Activated naive CD4-positive, alpha-beta T cell treated with anti-CD3 and anti-CD28 coated beads, Interleukin-2, amount 10 ng/mL, durations not matched to agents 7 days and 5 days (primary cell): ENCODE data around the gene C5.
"Not testable (repeated sequence)": the region's sequence is repeated elsewhere in the genome, so short reads cannot be mapped to it uniquely, and the experiment has no call there.

ENCODE experiments used
- CTCF ChIA-PET: fragments of 350-600 bp; sonication (Branson Sonifier 250); formaldehyde crosslinking; loops from one replicate; lab custom pipeline; 2021; ENCODE audit warnings: antibody characterized with exemption; lab: Charles Lee
- DNase-seq: peaks from one replicate; pipeline ENCODE4 v3.0.0-alpha.2; 2020
- H3K27ac Mint-ChIP-seq: one replicate; pipeline ENCODE4 v1.8.0; 2021; ENCODE audit warnings: mild to moderate bottlenecking, moderate library complexity, mixed read lengths
- H3K27me3 Mint-ChIP-seq: one replicate; pipeline ENCODE4 v1.8.0; 2021; ENCODE audit warnings: mild to moderate bottlenecking, mixed read lengths
- H3K36me3 Mint-ChIP-seq: one replicate; pipeline ENCODE4 v1.8.0; 2021; ENCODE audit warnings: mixed read lengths
- H3K4me1 Mint-ChIP-seq: one replicate; pipeline ENCODE4 v1.8.0; 2021; ENCODE audit warnings: mixed read lengths
- H3K4me3 Mint-ChIP-seq: one replicate; pipeline ENCODE4 v1.8.0; 2021; ENCODE audit warnings: mild to moderate bottlenecking, moderate library complexity, mixed read lengths
- H3K9me3 Mint-ChIP-seq: one replicate; pipeline ENCODE4 v1.8.0; 2021; ENCODE audit warnings: mixed read lengths

The C5 gene

DNA sequence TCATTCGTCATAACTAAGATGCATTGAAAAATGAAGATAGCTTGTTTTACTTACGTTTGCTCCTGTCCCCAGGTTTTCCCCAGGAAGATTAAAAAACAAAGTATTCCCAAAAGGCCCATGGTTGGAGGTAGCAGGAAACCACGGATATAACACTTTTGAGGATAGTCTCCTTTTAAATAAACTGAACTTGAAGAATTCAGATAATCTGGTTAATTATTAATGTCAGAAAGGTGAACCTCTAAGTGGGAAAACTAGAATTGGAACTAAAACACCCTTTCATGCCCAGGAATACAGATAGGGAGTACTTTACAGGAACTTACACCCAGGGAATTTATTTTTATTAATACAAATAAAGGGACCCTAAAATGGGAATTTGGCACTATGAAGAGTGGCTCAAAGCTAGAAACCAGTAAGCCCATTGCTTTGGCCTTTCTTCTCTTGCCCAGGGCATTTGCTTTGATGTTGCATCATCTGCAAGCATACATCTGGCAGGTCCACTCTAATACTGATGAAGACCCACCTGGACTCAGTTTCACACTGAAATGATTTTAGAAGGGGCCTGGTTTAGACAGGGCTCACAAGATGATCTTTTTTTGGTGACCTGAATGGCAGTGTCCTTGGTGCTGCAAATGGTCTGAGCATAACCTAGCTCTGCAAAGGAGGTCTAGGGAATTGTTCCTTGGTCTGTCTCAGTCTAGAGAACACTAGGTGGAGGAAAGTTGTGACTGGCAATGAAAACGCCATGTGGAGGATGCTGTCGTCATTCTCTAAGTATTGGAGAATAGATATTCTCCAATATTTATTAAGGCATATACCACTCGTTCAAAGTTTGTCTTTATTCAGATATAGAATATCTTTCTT, at the start of gene C5:
Gene C5, minus strand, starts transcription at position 148 of the 861 bp plus-strand sequence. Its CDS starts 29 bp downstream, at position 119.
- no peak within 1 kb of the TSS for H3K4me3 Mint-ChIP-seq
- no peaks in the 10 kb centered on the region for H3K27me3 Mint-ChIP-seq
- no peaks in the 10 kb centered on the region for H3K36me3 Mint-ChIP-seq
- DNase-seq: no peak
- H3K4me1 Mint-ChIP-seq: no peaks in the 10 kb centered on the region
- H3K9me3 Mint-ChIP-seq: no peaks in the 10 kb centered on the region
- H3K27ac Mint-ChIP-seq: no peak within 1 kb of the TSS
- CTCF ChIA-PET: interaction anchor here (0.6 to 1.4 kb wide), 5 partner anchors 10 to 339 kb away, joined by 3 to 7 read pairs (median 3); no protein-coding TSS in a partner anchor

DNA sequence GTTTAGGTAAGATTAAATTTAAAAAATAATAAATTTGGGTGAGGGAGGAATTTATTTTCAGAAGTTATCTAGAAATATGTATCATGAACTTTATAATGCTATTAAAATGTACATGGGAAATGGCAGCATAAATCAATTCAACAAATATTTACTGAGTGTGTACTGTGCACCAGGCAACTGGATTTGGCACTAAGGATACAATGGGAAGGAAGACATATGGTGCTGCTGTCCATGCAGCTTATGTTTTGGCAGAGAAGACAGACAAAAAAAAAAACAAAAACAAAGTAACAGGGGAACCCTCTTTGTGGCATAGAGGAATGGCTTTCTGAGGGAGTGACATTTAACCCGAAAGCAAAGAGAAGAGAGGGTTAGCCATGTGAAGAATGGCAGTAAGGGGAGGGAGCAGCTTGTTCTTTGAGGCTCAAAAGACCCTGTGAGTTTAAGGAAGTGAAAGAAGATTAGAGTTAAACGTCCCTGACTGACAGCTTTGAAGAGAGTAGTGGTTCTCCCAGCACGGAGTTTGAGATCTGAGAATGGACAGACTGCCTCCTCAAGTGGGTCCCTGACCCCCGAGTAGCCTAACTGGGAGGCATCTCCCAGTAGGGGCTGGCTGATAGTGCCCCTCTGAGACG, 48.6 kb upstream of the C5 start:
- Mint-ChIP-seq H3K4me1 (no peaks in the 10 kb centered on the region), H3K27me3 (no peaks in the 10 kb centered on the region), H3K36me3 (peaks cover 80% of the 10 kb centered on the region), H3K27ac (no peak overlapping the region), H3K9me3 (peaks cover 29% of the 10 kb centered on the region), H3K4me3 (no peak overlapping the region)
- CTCF ChIA-PET: interaction anchor here (0.8 kb wide), 1 partner anchor 344 kb away, joined by 3 read pairs; no protein-coding TSS in a partner anchor
- no peak for DNase-seq

DNA sequence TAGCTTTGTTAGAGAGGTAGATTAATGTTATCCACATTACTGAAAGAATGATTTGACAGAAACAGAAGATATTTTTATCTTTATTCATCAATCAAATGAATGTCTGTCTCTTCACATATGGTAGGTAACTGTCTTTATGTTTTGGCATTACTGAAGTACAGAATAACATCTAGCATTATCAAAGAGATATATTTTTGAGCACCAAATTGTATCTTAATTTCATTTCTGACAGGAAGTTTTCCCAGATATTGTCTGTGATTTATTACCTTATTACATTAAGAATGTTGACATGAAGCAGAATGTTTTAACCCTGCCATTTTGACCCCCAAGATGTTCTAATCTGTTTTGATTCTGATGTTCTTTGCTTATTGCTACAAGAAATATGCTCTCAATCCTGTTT, 45.0 kb upstream of the C5 start:
- H3K36me3 Mint-ChIP-seq: peaks cover 71% of the 10 kb centered on the region
- CTCF ChIA-PET: no interaction called here
- no peak overlapping the region for H3K4me3 Mint-ChIP-seq
- H3K27me3 Mint-ChIP-seq: no peaks in the 10 kb centered on the region
- no peak overlapping the region for H3K27ac Mint-ChIP-seq
- DNase-seq: no peak
- H3K9me3 Mint-ChIP-seq: peaks cover 7% of the 10 kb centered on the region
- H3K4me1 Mint-ChIP-seq: no peaks in the 10 kb centered on the region

DNA sequence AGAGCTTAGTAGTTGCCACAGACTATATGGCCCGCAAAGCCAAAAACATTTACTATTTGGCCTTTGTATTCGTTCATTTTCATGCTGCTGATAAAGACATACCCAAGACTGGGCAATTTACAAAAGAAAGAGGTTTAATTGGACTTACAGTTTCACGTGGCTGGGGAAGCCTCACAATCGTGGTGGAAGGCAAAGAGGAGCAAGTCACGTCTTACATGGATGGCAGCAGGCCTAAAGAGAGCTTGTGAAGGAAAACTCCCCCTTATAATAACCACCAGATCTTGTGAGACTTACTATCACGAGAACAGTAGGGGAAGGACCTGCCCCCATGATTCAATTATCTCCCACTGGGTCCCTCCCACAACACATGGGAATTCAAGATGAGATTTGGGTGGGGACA, 40.7 kb upstream of the C5 start:
- H3K9me3 Mint-ChIP-seq, H3K27ac Mint-ChIP-seq, H3K27me3 Mint-ChIP-seq, DNase-seq, H3K4me3 Mint-ChIP-seq: not testable (repeated sequence)
- peaks cover 59% of the 10 kb centered on the region for H3K36me3 Mint-ChIP-seq
- H3K4me1 Mint-ChIP-seq: peaks cover 20% of the 10 kb centered on the region
- CTCF ChIA-PET: interaction anchor here (0.8 kb wide), 1 partner anchor 9 kb away, joined by 3 read pairs; no protein-coding TSS in a partner anchor

DNA sequence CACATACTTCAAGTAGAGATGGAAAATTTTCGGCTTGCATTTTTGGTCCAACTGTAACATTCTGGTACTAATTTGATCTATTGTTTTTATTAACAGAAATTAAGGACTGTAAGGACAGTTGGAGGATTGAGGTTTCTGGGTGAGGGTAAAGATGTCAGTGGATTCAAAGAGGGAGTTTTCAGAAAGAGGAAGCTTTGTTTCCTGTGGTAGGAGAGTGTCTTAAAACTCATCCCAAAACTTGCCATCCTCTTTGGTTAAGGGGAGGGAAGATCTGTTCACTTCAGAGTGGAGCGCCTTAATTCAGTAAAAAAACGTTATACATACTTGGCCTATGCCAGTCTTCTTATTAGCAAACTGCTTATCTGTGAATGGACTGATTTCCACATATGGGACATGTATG, 38.5 kb upstream of the C5 start:
- Mint-ChIP-seq H3K27me3 (no peaks in the 10 kb centered on the region), H3K4me3 (no peak overlapping the region), H3K4me1 (peaks cover 20% of the 10 kb centered on the region), H3K36me3 (peaks cover 53% of the 10 kb centered on the region), H3K27ac (no peak overlapping the region), H3K9me3 (no peaks in the 10 kb centered on the region)
- no peak for DNase-seq
- CTCF ChIA-PET: no interaction called here

DNA sequence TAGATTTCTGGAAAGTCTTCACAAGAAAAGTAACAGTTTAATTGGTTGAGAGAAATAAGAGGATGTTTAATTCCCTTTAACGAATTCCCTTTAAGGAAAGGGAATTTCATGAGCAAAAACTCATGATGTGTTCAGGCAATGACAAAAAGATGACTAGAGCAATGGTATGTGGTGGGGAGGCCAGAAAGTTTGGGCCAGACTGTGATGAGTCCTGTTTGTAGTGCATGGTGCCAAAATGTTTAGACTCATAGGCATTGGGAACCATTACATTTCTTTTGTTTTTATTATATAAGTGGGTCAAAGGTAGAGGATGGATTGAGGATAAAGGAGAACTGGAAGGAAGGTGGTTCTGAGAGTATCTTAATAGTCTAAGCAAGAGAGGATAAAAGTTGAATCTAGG, 35.6 kb upstream of the C5 start:
- Mint-ChIP-seq H3K27ac (no peak overlapping the region), H3K4me3 (no peak overlapping the region), H3K36me3 (peaks cover 52% of the 10 kb centered on the region), H3K4me1 (peaks cover 20% of the 10 kb centered on the region), H3K9me3 (no peaks in the 10 kb centered on the region), H3K27me3 (no peaks in the 10 kb centered on the region)
- no peak for DNase-seq
- CTCF ChIA-PET: no interaction called here

DNA sequence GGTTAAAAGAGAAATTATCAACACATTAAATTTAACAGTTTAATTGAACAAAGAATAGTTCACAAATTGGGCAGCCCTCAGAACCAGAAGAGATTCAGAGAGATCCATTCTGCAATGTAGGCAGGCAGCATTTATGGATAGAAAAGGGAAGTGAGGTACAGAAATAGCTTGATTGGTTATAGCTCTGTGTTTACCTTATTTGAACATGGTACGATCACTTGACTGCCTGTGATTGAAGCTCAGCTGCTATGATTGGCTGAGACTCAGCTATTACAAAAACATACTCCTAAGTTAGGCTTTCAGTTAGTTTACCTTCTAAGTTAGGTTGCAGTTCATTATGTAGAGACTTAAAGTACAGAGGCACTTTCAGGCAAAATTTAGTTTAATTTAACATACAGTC, 32.0 kb upstream of the C5 start:
- CTCF ChIA-PET: interaction anchor here (0.9 to 1.4 kb wide), 2 partner anchors 9 to 22 kb away, joined by 3 to 5 read pairs; no protein-coding TSS in a partner anchor
- no peaks in the 10 kb centered on the region for H3K9me3 Mint-ChIP-seq
- H3K27ac Mint-ChIP-seq: no peak overlapping the region

DNA sequence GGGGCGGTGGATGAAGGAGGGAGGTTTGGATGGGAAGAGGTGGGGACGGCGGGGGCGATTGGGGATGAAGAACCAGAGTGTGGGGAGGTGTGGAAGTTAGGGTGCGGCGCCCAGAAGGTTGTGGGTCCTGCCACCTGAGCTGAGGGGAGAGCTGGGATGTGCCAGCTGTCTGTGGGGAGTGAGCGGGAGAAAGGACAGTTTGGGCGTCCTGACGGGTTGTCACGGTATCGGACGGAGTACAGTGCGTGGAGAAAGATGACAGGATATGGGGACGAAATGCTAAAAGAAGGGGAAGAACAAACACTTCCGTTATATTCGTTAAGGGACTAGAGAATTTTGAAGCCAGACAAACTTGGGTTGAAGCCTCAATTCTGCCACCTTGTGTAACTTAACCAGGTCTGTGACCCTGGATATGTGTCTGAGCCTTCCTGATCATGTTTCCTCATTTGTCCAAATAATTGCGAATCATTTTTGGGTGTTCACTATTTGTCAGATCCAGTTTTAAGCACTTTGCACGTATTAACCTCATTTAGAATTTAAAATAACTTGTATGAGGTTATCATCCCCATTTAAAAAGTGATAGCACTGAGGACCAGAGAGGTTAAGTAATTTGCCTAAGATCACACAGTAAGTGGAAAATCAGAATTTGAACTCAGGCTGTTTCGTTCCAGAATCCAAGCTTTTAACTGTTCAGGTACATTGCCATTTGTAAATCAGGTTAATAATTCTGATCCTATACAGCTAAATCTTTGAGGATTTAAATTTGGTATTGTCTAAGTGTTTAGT, 25.4 kb upstream of the C5 start:
- Mint-ChIP-seq H3K4me3 (peak overlapping the region; percentile 95), H3K27me3 (no peaks in the 10 kb centered on the region), H3K27ac (peak overlapping the region; percentile 90), H3K4me1 (peaks cover 64% of the 10 kb centered on the region), H3K9me3 (no peaks in the 10 kb centered on the region), H3K36me3 (peaks cover 18% of the 10 kb centered on the region)
- CTCF ChIA-PET: interaction anchor here (0.8 to 5.0 kb wide), 4 partner anchors 15 to 320 kb away, joined by 4 to 16 read pairs (median 8); no protein-coding TSS in a partner anchor
- DNase-seq: no peak

More for the DNA sequence above, 32.0 kb upstream of the C5 start:
- H3K4me3 Mint-ChIP-seq: no peak overlapping the region
- DNase-seq: no peak
- H3K27me3 Mint-ChIP-seq: no peaks in the 10 kb centered on the region
- H3K4me1 Mint-ChIP-seq: peaks cover 20% of the 10 kb centered on the region
- peaks cover 53% of the 10 kb centered on the region for H3K36me3 Mint-ChIP-seq

DNA sequence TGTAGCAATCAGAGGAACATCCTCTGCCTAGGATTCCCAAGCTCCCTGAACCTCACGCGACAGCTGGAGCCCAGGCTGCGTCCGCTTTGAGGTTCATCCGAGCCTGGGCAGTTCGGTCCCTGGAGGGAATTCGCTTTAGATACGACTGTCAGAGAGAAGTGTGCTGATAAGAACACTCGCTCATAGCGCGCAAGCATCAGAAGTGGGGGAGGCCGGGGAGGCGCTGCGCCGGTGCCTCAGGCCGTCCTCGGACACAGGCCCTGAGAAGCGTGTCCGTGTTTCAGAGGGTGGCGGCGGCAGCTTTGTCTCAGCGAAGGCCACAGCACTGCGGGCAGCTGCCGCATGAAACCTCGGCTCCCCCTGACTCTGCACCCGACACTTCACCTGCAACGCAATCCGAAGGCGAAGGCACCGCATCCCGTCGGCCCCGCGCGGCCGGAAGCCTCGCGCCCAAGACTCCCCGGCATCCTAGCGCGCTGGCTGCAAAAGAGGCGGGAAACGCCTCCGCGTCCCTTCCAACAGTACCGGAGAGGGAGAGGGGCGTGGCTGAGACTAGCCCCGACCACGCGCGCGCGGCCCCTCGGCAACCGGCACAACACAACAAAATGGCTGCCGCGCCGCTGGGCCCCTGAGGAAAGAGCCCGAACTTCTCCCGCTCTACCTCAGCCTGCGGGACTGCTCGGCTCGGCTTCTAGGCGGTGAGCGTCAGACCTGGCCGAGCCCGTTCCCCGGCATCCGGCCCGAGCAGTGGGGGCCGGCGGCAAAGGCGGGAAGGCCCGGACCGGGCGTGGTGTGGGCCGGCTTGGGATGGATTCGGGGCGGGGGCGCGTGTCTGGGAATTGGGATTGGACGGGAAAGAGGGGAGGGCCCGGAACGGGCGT, 24.5 kb upstream of the C5 start, which contains the start of gene CNTRL:
Gene CNTRL, plus strand, starts transcription at position 586 of the 881 bp plus-strand sequence. CDS start 13,372 bp downstream, outside the sequence.
- CTCF ChIA-PET: interaction anchor here (1.9 to 5.0 kb wide), 2 partner anchors 14 to 89 kb away, joined by 6 to 16 read pairs; no protein-coding TSS in a partner anchor
- H3K27ac Mint-ChIP-seq: peak within 1 kb of the TSS; percentile 90
- peak; percentile 94 for DNase-seq
- H3K9me3 Mint-ChIP-seq: no peaks in the 10 kb centered on the region
- H3K27me3 Mint-ChIP-seq: no peaks in the 10 kb centered on the region
- H3K36me3 Mint-ChIP-seq: peaks cover 10% of the 10 kb centered on the region
- H3K4me1 Mint-ChIP-seq: peaks cover 64% of the 10 kb centered on the region
- H3K4me3 Mint-ChIP-seq: peak within 1 kb of the TSS; percentile 95

DNA sequence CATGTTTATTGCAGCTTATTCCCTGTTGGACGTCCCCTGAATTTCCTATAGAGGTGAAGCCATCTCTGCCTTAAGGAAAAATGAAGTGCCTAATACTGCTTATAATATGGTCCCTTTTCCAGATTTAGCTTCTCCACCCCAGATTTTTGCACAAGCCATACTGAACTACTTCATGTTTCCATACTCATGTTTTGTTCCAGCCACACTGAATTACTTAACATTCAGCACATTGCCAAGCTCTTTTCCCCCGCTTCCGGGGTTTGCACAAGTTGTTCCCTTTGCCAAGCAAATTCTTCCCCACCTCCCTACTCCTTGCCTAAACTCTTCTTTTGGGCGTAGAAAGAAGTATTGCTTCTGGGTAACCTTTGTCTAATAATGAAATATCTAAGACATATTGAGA, 23.0 kb upstream of the C5 start:
- peak overlapping the region; percentile 90 for H3K27ac Mint-ChIP-seq
- peaks cover 5% of the 10 kb centered on the region for H3K9me3 Mint-ChIP-seq
- H3K36me3 Mint-ChIP-seq: peaks cover 13% of the 10 kb centered on the region
- CTCF ChIA-PET: interaction anchor here (0.8 to 3.4 kb wide), 6 partner anchors 13 to 317 kb away, joined by 3 to 27 read pairs (median 7); no protein-coding TSS in a partner anchor
- no peaks in the 10 kb centered on the region for H3K27me3 Mint-ChIP-seq
- no peak for DNase-seq
- H3K4me1 Mint-ChIP-seq: peaks cover 63% of the 10 kb centered on the region
- H3K4me3 Mint-ChIP-seq: peak overlapping the region; percentile 11

DNA sequence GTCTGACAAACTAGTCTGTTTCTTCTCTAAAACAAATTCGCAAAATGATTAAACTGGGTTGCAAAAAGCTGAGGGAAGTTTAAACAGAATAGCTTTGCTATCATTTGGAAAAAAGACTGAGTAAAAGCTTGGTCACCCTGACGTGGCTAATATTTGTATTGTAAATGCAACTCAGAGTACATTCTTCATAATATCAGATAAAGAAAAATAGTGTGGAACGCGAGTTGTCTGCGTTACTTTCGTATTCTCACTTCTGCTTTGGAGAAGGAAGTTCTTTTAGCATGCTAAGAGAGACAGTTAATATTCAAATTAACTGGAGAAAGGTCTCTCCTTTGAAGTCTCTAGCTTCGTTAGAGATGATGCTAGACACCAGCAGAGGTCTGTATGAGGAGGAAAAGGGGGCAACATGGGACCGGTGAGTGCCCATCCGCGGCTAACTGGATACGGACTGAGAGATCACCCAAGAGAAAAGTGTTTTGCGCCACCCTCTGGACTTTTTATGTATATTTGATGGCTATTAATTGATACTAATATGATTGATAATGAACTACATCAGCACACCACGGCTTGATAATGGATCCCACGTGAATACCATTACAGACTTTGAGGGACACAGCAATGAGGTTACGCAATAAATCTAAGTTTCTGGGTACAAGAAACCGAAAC, 21.8 kb upstream of the C5 start:
- peak overlapping the region; percentile 75 for H3K4me3 Mint-ChIP-seq
- peaks cover 57% of the 10 kb centered on the region for H3K4me1 Mint-ChIP-seq
- CTCF ChIA-PET: interaction anchor here (0.6 to 3.4 kb wide), 11 partner anchors 11 to 317 kb away, joined by 3 to 27 read pairs (median 4); no protein-coding TSS in a partner anchor
- peak; percentile 45 for DNase-seq
- no peaks in the 10 kb centered on the region for H3K27me3 Mint-ChIP-seq
- H3K36me3 Mint-ChIP-seq: peaks cover 15% of the 10 kb centered on the region
- peak overlapping the region; percentile 86 for H3K27ac Mint-ChIP-seq
- H3K9me3 Mint-ChIP-seq: peaks cover 9% of the 10 kb centered on the region

DNA sequence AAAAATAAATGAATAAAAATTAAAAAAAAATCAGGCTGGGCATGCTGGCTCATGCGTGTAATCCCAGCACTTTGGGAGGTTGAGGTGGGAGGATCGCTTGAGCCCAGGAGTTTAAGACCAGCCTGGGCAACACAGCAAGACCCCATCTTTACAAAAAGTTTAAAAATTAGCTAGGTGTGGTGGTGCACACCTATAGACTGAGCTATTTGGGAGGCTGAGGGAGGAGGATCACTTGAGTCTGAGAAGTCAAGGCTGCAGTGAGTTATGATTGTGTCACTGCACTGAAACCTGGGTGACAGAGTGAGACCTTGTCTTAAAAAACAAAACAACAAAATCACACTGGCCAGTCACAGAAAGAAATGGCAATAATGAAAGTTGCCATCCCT, 21.3 kb upstream of the C5 start:
- Mint-ChIP-seq H3K4me1 (peaks cover 52% of the 10 kb centered on the region), H3K27ac (peak overlapping the region; percentile 86), H3K36me3 (peaks cover 17% of the 10 kb centered on the region), H3K9me3 (peaks cover 9% of the 10 kb centered on the region), H3K27me3 (no peaks in the 10 kb centered on the region), H3K4me3 (peak overlapping the region; percentile 75)
- CTCF ChIA-PET: interaction anchor here (0.6 to 3.4 kb wide), 10 partner anchors 11 to 317 kb away, joined by 3 to 27 read pairs (median 4); no protein-coding TSS in a partner anchor
- DNase-seq: no peak
